ENCODE results near the gene PLCH1. TPM values are rescaled to one million over a fixed set of nuclear protein-coding genes. Genes with fewer than 3 reads are reported as not detected.

The PLCH1 gene
- total and polyA plus RNA-seq, 2 experiments from 2014 or later = 8.1 to 25.3 TPM

DNA sequence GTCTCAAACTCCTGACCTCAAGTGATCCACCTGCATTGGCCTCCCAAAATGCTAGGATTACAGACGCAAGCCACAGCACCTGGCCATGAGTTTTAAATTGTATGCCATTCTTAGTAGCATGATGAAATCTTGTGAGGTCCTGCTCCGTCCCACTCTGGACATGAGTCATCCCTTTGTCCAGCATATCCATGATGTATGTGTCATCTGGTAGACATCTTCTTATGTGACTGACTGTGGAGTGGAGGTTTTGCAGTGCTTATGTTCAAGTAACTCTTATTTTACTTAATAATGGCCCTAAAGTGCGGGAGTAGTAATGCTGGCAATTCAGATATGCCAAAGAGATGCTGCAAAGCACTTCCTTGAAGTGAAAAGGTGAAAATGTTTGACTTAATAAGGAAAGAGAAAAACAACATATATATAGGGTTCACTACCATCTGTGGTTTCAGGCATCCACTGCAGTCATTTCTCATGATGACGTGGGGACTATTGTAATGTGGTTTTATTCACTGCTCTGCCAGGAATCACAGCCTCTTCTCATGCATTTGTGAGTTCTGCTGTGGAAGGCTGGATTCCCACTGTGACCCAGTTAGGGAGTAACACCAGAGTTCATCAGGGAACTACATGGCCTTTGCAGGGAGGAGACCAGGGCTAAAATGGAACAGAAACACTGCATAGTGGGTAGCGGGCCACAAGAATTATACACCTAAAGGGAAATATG lies 246.8 kb downstream of the PLCH1 start:
- Histone ChIP-seq H3K79me2 (replicated peaks; ENCODE audit: insufficient read depth) (no peaks in the 10 kb centered on the region), H4K20me1 (replicated peaks; ENCODE audit: insufficient read depth) (no peaks in the 10 kb centered on the region), H3K27me3 (ENCODE audit: insufficient read depth) (no peaks in the 10 kb centered on the region), H3K9me2 (ENCODE audit: insufficient read depth) (no peaks in the 10 kb centered on the region; the same call in 1 of the 2 replicates), H3K4me2 (no peak overlapping the region), H3F3A (replicated peaks; ENCODE audit: low read depth) (no peaks in the 10 kb centered on the region), H2AFZ (no peak overlapping the region), H3K36me3 (ENCODE audit: insufficient read depth) (no peaks in the 10 kb centered on the region), H3K4me1 (ENCODE audit: insufficient read depth) (no peaks in the 10 kb centered on the region; the same call in 1 of the 2 replicates), H3K27ac (ENCODE audit: low read depth) (no peak overlapping the region), H3K4me3 (no peak overlapping the region)
- no peak for TF ChIP-seq ZNF114 (CRISPR knock-in tag; IDR thresholded peaks at IDR 0.05)
- TF ChIP-seq EZH2phosphoT487 (IDR thresholded peaks at IDR 0.05; ENCODE audit: unreplicated experiment) = no peak
- TF ChIP-seq ETS1 (IDR thresholded peaks at IDR 0.05) = no peak
- TF ChIP-seq ZNF331 (CRISPR knock-in tag; IDR thresholded peaks at IDR 0.05; ENCODE audit: low read depth) = no peak
- TF ChIP-seq STAT1 (IDR thresholded peaks at IDR 0.05; ENCODE audit: unreplicated experiment) = no peak
- TF ChIP-seq, protein P1, sequence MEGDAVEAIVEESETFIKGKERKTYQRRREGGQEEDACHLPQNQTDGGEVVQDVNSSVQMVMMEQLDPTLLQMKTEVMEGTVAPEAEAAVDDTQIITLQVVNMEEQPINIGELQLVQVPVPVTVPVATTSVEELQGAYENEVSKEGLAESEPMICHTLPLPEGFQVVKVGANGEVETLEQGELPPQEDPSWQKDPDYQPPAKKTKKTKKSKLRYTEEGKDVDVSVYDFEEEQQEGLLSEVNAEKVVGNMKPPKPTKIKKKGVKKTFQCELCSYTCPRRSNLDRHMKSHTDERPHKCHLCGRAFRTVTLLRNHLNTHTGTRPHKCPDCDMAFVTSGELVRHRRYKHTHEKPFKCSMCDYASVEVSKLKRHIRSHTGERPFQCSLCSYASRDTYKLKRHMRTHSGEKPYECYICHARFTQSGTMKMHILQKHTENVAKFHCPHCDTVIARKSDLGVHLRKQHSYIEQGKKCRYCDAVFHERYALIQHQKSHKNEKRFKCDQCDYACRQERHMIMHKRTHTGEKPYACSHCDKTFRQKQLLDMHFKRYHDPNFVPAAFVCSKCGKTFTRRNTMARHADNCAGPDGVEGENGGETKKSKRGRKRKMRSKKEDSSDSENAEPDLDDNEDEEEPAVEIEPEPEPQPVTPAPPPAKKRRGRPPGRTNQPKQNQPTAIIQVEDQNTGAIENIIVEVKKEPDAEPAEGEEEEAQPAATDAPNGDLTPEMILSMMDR (conservative IDR thresholded peaks at IDR 0.05; ENCODE audit: low read depth in 2 of 2) = no peak
- TF ChIP-seq CREB1 (CRISPR knock-in tag; IDR thresholded peaks at IDR 0.05; ENCODE audit: low read depth) = no peak
- no peak for TF ChIP-seq ZNF462 (CRISPR knock-in tag; IDR thresholded peaks at IDR 0.05)
- TF ChIP-seq EZH2 (IDR thresholded peaks at IDR 0.05; ENCODE audit: low read depth, unreplicated experiment) = no peak
- no peak for TF ChIP-seq POLR2AphosphoS5 (IDR thresholded peaks at IDR 0.05; ENCODE audit: low read depth)
- TF ChIP-seq REST (IDR thresholded peaks at IDR 0.05; ENCODE audit: unreplicated experiment) = no peak
- TF ChIP-seq NANOG (IDR thresholded peaks at IDR 0.05; ENCODE audit: borderline replicate concordance) = no peak
- H3K4me1 Mint-ChIP-seq = peaks cover 8% of the 10 kb centered on the region
- ATAC-seq (peak; percentile 52; the same call in 2 of the 3 replicates), DNase-seq (ENCODE audit: low spot score) (no peak)
- no peaks in the 10 kb centered on the region for H3K9me3 Mint-ChIP-seq
- 0 out of 2 replicates have a peak overlapping the region, but pooled peaks have one; percentile 22 for H3K27ac Mint-ChIP-seq
- no peaks in the 10 kb centered on the region for H3K27me3 Mint-ChIP-seq (ENCODE audit: insufficient read depth, low read depth, poor library complexity)
- no peak overlapping the region for H3K4me3 Mint-ChIP-seq
- H3K36me3 Mint-ChIP-seq (ENCODE audit: low read depth) = peaks cover 3% of the 10 kb centered on the region; the same call in 1 of the 3 replicates
